ENCODE data around the gene PLBD1.

GRCh38 chr12:14479004-14479403 lies 88.7 kb downstream of the PLBD1 start:
- no peak for TF ChIP-seq CTCF (IDR thresholded peaks at IDR 0.05; ENCODE audit: insufficient read depth, low read length, poor library complexity, severe bottlenecking)
- TF ChIP-seq EZH2phosphoT487 (conservative IDR thresholded peaks at IDR 0.05; ENCODE audit: low read length), result no peak

Data from SU-DHL-6 (cell line).